ENCODE data around the gene LILRB3. TPM values are rescaled to one million over a fixed set of nuclear protein-coding genes. Genes with fewer than 3 reads are reported as not detected.
"Not testable (repeated sequence)": the region's sequence is repeated elsewhere in the genome, so short reads cannot be mapped to it uniquely, and the experiment has no call there.

The LILRB3 gene
- total RNA-seq, 4 donors from 2014 or later: 0.51 to 7.1 (median 3.6) TPM; not detected in 1

GRCh38 chr19:54218259-54218658 lies 4.5 kb downstream of the LILRB3 start:
- Histone ChIP-seq H3K27ac (no peak overlapping the region), H3K27me3 (peaks cover 0 to 4% (median 0%) of the 10 kb centered on the region in 3 donors), H3K4me3 (no peak overlapping the region), H3K36me3 (no peaks in the 10 kb centered on the region), H3K9me3 (no peaks in the 10 kb centered on the region), H3K4me1 (no peaks in the 10 kb centered on the region)
- no peak for DNase-seq
- in situ Hi-C loops (cut with MboI; ENCODE audit: low sequenced_read_pairs in 4 of 4) (no loop called here), intact Hi-C loops (cut with DNase I; ENCODE audit: low total_unique reads) (no loop called here)
- ATAC-seq: no peak
- TF ChIP-seq, protein P1, sequence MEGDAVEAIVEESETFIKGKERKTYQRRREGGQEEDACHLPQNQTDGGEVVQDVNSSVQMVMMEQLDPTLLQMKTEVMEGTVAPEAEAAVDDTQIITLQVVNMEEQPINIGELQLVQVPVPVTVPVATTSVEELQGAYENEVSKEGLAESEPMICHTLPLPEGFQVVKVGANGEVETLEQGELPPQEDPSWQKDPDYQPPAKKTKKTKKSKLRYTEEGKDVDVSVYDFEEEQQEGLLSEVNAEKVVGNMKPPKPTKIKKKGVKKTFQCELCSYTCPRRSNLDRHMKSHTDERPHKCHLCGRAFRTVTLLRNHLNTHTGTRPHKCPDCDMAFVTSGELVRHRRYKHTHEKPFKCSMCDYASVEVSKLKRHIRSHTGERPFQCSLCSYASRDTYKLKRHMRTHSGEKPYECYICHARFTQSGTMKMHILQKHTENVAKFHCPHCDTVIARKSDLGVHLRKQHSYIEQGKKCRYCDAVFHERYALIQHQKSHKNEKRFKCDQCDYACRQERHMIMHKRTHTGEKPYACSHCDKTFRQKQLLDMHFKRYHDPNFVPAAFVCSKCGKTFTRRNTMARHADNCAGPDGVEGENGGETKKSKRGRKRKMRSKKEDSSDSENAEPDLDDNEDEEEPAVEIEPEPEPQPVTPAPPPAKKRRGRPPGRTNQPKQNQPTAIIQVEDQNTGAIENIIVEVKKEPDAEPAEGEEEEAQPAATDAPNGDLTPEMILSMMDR (IDR thresholded peaks at IDR 0.05 in 4 of 5, conservative IDR thresholded peaks at IDR 0.05 in 1 of 5): no peak
- TF ChIP-seq POLR2A (IDR thresholded peaks at IDR 0.05): no peak

DNA sequence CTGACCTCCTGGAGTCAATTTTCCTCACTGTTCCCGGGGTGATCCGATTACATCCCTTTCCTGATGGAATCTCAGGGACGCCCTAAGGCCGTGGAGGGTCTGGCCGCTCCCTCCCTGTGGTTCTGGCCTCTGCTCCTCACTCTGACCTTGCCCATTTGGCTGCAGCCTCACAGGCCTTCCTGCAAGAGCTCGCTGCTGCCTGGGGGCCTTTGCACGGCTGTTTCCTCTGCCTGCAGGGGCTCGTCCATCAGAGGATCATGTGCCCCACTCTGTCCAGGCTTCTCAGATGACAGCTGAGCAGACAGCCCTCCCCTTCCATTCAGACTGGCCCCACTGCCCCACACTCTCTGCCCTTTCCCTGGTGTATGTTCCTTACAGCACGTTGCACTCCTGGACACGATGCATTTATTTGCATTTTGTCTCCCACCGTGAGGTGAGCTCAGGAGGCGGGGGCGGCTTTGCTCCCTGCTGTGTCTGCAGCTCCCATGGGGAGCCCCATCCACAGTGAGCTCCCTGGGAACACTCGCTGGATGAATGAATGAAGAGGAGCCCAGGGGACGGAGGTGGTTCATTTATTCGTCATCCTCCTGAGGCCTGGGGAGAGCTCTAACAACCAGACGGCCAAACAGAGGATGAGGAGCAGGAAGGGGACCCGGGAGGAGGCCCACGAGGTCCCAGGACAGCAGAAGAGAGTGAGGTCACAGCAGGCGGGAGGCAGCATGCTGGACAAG lies 5.1 kb downstream of the LILRB3 start:
- H3K4me1 ChIP-seq; H3K36me3 ChIP-seq; ATAC-seq; in situ Hi-C loops (cut with MboI; ENCODE audit: low sequenced_read_pairs in 4 of 4); H3K9me3 ChIP-seq; H3K27me3 ChIP-seq; H3K4me3 ChIP-seq; DNase-seq; intact Hi-C loops (cut with DNase I; ENCODE audit: low total_unique reads); H3K27ac ChIP-seq: not testable (repeated sequence)

DNA sequence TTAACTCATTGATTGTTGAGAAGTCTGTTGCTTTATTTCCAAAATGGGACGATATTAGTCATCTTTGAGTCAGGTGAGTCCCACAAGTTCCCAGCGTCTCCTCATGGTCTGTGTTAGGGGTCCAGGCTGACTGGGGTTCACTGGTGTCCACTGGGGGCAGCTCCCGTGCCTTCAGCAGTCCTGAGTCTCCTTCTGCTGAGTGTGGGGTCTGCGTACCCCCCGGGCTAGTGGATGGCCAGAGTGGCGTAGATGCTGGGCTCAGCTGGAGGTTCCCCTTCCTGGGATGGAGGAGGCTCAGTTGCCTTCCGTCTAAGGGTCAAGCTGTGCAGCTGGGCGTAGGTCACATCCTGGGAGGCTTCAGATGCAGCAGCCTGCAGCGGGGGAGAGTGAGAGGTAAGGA lies 5.9 kb downstream of the LILRB3 start:
- no peaks in the 10 kb centered on the region for H3K4me1 ChIP-seq
- ATAC-seq: no peak

GRCh38 chr19:54214734-54215133 lies 8.1 kb downstream of the LILRB3 start:
- H3K4me1 ChIP-seq; H3K27ac ChIP-seq; H3K36me3 ChIP-seq; H3K4me3 ChIP-seq; DNase-seq; H3K27me3 ChIP-seq; H3K9me3 ChIP-seq; intact Hi-C loops (cut with DNase I; ENCODE audit: low total_unique reads); ATAC-seq; in situ Hi-C loops (cut with MboI; ENCODE audit: low sequenced_read_pairs in 4 of 4): not testable (repeated sequence)

More for the DNA sequence above, 5.9 kb downstream of the LILRB3 start:
- Histone ChIP-seq H3K36me3 (no peaks in the 10 kb centered on the region), H3K27me3 (no peaks in the 10 kb centered on the region), H3K27ac (no peak overlapping the region), H3K4me3 (no peak overlapping the region), H3K9me3 (no peaks in the 10 kb centered on the region)
- in situ Hi-C loops (cut with MboI; ENCODE audit: low sequenced_read_pairs in 4 of 4) (no loop called here), intact Hi-C loops (cut with DNase I; ENCODE audit: low total_unique reads) (no loop called here)
- TF ChIP-seq, protein P1 (IDR thresholded peaks at IDR 0.05 in 4 of 5, conservative IDR thresholded peaks at IDR 0.05 in 1 of 5): no peak
- TF ChIP-seq POLR2A (IDR thresholded peaks at IDR 0.05): no peak
- no peak for DNase-seq

- H3K4me3 ChIP-seq; H3K27me3 ChIP-seq; H3K9me3 ChIP-seq; H3K36me3 ChIP-seq; in situ Hi-C loops (cut with MboI; ENCODE audit: low sequenced_read_pairs in 4 of 4); intact Hi-C loops (cut with DNase I; ENCODE audit: low total_unique reads); DNase-seq; H3K27ac ChIP-seq; ATAC-seq: not testable (repeated sequence)
- H3K4me1 ChIP-seq: peaks cover 5 to 13% of the 10 kb centered on the region in 2 donors
These were observed 8.6 kb downstream of the LILRB3 start for GRCh38 chr19:54214217-54214616.

GRCh38 chr19:54211235-54211634 lies 11.6 kb downstream of the LILRB3 start:
- Histone ChIP-seq H3K27ac (peak overlapping the region in 3 of 4 donors; percentile 74 to 95 (median 95)), H3K9me3 (no peaks in the 10 kb centered on the region), H3K27me3 (no peaks in the 10 kb centered on the region), H3K4me3 (no peak overlapping the region), H3K4me1 (peaks cover 29 to 41% of the 10 kb centered on the region in 2 donors), H3K36me3 (peaks cover 0 to 22% of the 10 kb centered on the region in 2 donors)
- in situ Hi-C loops (cut with MboI; ENCODE audit: low sequenced_read_pairs in 4 of 4): no loop called here
- DNase-seq (no peak), ATAC-seq (no peak)
- TF ChIP-seq, protein P1 (IDR thresholded peaks at IDR 0.05 in 4 of 5, conservative IDR thresholded peaks at IDR 0.05 in 1 of 5): no peak
- TF ChIP-seq POLR2A (IDR thresholded peaks at IDR 0.05): no peak
- intact Hi-C loops (cut with DNase I; ENCODE audit: low total_unique reads): no loop called here

All from gastrocnemius medialis (tissue), 4 donors.